IgD-negative memory B cell (primary cell): ENCODE data around the gene KRT14. TPM values are rescaled to one million over a fixed set of nuclear protein-coding genes. Genes with fewer than 3 reads are reported as not detected.

Experiments
- H3K27ac Mint-ChIP-seq, 3 donors: one replicate each; pipeline ENCODE4 v1.8.0; 2020 to 2022; ENCODE audit warnings: mild to moderate bottlenecking in 3 of 3, mixed read lengths in 3 of 3, moderate library complexity in 1 of 3
- H3K27me3 Mint-ChIP-seq: one replicate; pipeline ENCODE4 v1.8.0; 2021; ENCODE audit warnings: mixed read lengths
- H3K36me3 Mint-ChIP-seq: one replicate; pipeline ENCODE4 v1.8.0; 2020; ENCODE audit warnings: mild to moderate bottlenecking, mixed read lengths
- H3K4me1 Mint-ChIP-seq, 3 donors: one replicate each; pipeline ENCODE4 v1.8.0; 2020 to 2022; ENCODE audit warnings: mixed read lengths in 3 of 3, mild to moderate bottlenecking in 1 of 3
- H3K4me3 Mint-ChIP-seq, 4 donors: one replicate each; pipeline ENCODE4 v1.8.0; 2020 to 2022; ENCODE audit warnings: mild to moderate bottlenecking in 4 of 4, mixed read lengths in 4 of 4, moderate library complexity in 3 of 4
- H3K9me3 Mint-ChIP-seq, 3 donors: one replicate each; pipeline ENCODE4 v1.8.0; 2020 to 2021; ENCODE audit warnings: mixed read lengths in 3 of 3, mild to moderate bottlenecking in 1 of 3
- polyA plus RNA-seq: library from polyadenylated mRNA; unstranded; fragments of 300-500 nt; fragmentation: Illumina TruSeq; gene quantifications from one replicate; pipeline ENCODE4 v1.2.3, GENCODE V29; 2021

The KRT14 gene
- polyA plus RNA-seq, 1 donor from 2014 or later, result not detected

DNA sequence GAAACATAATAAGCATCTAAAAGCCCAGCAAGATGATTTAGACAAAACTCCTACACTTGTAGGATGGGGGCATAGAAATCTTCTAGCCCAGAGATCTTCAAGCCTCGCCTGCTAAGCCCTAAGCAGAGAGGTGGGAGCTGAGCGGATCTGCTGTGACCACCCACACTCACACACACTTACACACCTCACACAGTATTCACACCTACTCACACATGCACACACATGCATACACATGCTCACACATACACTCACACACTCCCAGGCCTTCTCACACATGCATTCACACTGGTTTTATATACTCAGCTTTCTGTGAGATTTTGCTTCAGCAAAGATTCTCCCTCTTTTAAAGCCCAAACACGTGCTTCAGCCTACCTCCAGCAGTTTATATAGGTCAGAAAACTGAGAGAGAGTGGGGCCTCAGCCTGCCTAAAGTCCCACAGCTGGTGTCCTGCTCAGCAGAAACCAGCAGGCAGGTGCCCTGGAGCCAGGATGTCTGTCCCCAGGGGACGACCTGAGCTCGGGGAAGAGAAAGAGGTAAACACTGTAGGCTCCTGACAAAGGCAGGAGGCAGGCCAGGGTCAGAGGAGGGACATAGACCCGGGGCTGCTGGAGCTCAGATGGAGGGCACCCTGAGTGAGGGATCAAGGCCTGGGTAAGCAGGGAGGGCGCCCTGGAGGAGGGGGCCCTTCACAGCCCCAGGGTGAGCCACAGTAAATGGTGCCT, 46.6 kb downstream of the KRT14 start:
- H3K27ac Mint-ChIP-seq, result no peak overlapping the region
- no peaks in the 10 kb centered on the region for H3K9me3 Mint-ChIP-seq
- H3K4me3 Mint-ChIP-seq, result no peak overlapping the region
- peaks cover 11% of the 10 kb centered on the region for H3K27me3 Mint-ChIP-seq
- H3K4me1 Mint-ChIP-seq, result no peaks in the 10 kb centered on the region
- H3K36me3 Mint-ChIP-seq, result no peaks in the 10 kb centered on the region

DNA sequence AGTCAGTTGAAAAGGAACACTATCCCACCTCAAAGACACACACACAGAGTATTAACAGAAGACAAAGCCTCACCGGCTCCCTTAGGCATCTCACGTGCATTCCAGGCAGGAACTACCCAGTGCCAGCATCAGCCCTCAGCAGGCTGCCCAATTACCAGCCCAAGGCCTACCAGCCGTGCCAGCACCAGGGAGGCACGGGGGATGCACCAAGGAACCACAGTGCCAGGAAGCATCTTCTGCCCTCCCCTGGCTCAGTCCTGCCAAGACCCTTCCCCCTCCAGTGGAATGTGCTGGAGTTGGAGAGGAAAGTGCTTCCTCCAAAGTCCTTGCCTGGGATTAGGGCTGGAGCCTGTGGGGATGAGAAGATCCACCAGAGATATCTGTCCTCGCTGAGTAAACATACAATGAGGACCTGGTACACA, 47.6 kb downstream of the KRT14 start:
- Mint-ChIP-seq H3K4me3 (no peak overlapping the region), H3K9me3 (no peaks in the 10 kb centered on the region), H3K27me3 (peaks cover 15% of the 10 kb centered on the region), H3K4me1 (no peaks in the 10 kb centered on the region), H3K27ac (peak overlapping the region in 1 of 3 donors; percentile 52), H3K36me3 (no peaks in the 10 kb centered on the region)

DNA sequence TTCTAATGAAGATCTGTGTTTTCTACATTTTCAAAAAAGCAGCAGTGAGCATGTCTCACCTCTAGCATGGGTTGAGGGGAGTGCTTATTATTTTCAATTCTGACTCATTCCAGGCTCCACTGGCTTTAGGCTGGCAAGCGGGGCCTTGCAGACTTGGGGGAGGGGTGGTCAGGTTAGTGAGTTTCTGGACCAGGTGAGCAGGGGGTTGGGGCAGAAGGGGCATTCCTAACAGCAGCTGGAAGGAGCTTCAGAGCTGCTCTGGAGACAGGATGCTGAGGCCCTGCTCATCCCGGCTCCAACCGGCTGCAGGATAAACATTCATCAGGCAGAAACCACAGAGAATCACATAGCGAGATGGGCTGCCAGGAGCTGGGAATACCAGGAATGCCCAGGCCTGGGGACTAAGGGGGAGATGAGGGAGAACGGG, 48.1 kb downstream of the KRT14 start:
- Mint-ChIP-seq H3K4me3 (no peak overlapping the region), H3K36me3 (no peaks in the 10 kb centered on the region), H3K27me3 (peaks cover 15% of the 10 kb centered on the region), H3K4me1 (no peaks in the 10 kb centered on the region), H3K9me3 (no peaks in the 10 kb centered on the region), H3K27ac (peak overlapping the region in 1 of 3 donors; percentile 52)

DNA sequence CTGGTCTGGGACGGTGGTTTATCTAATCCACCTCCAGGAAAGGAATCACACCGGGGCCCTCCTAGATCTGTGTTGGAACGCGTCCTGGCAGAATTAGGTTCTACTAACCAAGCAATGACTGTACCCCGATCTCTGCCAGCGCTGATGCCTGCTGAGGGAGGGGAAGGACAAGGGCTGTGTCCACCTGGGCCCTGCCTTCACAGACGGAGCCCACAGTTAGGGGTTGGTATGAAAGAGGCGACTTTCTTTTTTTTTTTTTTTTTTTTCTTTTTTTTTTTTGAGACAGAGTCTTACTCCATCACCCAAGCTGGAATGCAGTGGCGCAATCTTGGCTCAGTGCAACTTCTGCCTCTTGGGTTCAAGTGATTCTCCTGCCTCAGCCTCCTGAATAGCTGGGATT, 48.7 kb downstream of the KRT14 start:
- H3K27me3 Mint-ChIP-seq, result peaks cover 18% of the 10 kb centered on the region
- H3K4me3 Mint-ChIP-seq, result no peak overlapping the region
- no peaks in the 10 kb centered on the region for H3K4me1 Mint-ChIP-seq
- no peaks in the 10 kb centered on the region for H3K36me3 Mint-ChIP-seq
- H3K27ac Mint-ChIP-seq, result peak overlapping the region in 1 of 3 donors; percentile 14
- H3K9me3 Mint-ChIP-seq, result peaks cover 0 to under 1% (median 0%) of the 10 kb centered on the region in 3 donors

DNA sequence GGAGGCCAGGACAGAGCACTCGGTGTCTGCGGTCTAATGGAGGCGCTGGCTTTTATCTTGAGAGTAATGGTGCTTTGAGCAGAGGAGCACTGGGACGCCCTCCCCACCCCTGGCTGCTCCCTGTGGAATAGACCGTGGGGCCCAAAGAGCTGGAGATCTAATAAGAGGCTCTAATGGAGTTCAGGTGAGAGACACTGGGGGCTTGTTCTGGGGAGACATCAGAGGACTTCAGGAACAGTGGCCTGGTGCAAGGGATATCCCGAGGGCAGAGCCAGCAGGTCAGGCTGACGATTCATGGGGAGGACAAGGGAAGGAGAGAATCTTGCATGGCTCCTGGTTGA, 49.1 kb downstream of the KRT14 start:
- Mint-ChIP-seq H3K4me1 (no peaks in the 10 kb centered on the region), H3K9me3 (peaks cover 0 to 5% (median 0%) of the 10 kb centered on the region in 3 donors), H3K27me3 (peaks cover 19% of the 10 kb centered on the region), H3K36me3 (no peaks in the 10 kb centered on the region), H3K27ac (peak overlapping the region in 1 of 3 donors; percentile 14), H3K4me3 (no peak overlapping the region)

DNA sequence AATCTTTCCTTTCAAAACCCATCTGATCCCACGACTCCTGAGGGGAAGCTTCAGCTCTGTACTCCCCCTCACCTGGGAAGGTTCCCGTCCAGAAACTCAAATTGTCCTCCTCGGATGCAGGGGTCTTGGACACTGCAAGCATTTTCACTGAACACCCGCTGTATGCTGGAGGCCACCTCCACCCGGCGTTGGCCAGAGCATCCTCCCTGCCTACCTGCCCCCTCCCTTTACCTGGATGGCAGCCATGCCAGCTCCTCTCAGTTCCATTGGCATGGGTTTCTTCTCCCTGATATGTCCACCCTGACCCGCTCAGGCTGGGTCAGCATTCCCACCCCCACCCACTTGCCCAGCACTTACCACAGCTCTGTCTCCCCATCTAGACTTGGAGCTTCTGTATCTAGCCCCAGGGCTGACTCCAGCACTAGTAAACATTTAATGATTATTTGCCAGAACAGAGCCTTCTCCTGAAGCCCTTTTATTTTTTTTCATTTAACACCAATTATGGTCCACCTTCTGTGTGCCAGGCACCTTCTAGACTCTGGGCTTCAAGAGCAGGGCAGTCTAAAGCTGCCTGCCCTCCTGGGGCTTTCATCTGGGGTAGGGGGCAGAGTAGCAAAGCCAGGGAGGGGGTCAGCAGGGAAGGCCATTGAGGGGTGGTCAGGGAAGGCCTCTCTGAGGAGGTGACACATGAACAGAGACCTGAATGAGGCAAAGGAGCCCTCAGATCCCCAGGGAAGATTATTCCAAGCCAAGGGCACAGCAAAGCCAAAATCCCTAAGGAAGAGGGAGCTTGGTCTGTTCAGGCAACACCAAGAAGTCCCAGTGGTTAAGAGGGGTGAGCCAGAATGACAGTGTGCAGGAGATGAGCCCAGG, 49.7 kb downstream of the KRT14 start:
- Mint-ChIP-seq H3K27me3 (peaks cover 25% of the 10 kb centered on the region), H3K9me3 (peaks cover 0 to 5% (median 0%) of the 10 kb centered on the region in 3 donors), H3K4me3 (no peak overlapping the region), H3K36me3 (no peaks in the 10 kb centered on the region), H3K27ac (no peak overlapping the region), H3K4me1 (no peaks in the 10 kb centered on the region)

DNA sequence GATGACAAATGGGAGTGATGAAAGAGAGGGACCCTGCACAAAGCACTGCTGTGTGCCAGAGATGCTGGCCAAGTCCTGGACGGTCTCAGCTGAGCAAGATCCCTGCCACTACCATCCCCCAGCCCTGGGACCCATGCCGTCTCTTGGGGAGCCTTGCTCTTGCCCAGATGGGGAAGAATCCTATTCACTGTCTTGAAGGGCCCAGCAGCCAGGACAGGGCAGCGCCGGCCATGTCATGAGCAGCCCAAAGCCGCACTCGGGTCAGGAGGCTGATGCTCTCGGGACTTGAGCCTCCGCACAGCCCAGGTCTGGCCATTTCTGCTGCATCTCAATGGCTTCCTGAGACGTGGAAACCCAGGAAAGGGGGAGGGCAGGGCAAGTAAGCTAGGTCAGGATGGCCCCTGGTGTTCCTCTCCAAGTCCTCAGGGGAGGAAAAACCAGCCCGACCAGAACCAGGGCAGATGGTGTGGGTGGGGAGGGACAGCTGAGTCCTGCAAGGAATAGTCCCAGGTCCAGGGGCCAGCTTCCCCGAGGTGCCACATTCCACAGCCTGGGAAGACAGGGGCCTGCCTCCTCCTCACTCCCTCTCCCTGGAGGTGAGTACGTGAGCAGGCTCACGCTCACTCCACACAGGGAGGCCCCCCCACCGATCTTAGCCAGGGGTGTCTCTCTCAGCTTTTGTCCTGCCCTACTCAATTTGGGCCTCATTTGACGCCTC, 50.8 kb downstream of the KRT14 start:
- no peaks in the 10 kb centered on the region for H3K36me3 Mint-ChIP-seq
- peaks cover 32% of the 10 kb centered on the region for H3K27me3 Mint-ChIP-seq
- H3K4me1 Mint-ChIP-seq, result no peaks in the 10 kb centered on the region
- peak overlapping the region in 1 of 4 donors; percentile 14 for H3K4me3 Mint-ChIP-seq
- peaks cover 0 to 5% (median 0%) of the 10 kb centered on the region in 3 donors for H3K9me3 Mint-ChIP-seq
- H3K27ac Mint-ChIP-seq, result no peak overlapping the region

DNA sequence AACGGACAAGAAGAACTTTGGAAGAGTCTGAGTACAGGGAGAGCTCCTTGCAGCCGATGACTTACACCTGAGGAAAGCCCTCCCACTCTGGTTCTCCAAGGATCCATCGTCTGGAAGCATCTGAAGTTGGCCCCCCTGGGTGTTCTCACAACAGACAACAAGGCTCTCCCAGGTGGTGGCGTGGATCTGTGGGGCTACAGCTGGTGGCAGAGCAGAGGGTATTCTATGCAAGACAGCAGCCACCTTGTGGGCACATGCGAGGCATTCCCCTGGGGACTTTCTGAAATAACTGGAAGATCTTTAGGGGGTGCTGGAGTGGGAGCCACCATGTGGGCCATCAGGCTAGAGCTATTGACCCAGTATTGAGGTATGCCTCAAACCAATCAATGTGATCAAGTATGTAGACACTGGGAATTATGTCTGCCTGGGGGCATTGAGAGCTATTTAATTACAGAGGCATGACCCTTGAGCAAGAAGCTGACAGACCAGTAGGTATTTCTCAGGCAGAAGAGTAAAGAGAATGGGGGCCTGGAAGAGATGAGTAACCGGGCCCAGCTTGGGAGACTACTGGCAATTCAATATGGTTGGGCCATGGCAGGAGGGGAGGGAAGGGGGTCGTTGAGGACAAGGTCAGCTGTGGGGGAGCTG, 51.7 kb downstream of the KRT14 start:
- Mint-ChIP-seq H3K9me3 (peaks cover 0 to 5% (median 0%) of the 10 kb centered on the region in 3 donors), H3K4me3 (no peak overlapping the region), H3K4me1 (no peaks in the 10 kb centered on the region), H3K27ac (no peak overlapping the region), H3K36me3 (no peaks in the 10 kb centered on the region), H3K27me3 (peaks cover 33% of the 10 kb centered on the region)

DNA sequence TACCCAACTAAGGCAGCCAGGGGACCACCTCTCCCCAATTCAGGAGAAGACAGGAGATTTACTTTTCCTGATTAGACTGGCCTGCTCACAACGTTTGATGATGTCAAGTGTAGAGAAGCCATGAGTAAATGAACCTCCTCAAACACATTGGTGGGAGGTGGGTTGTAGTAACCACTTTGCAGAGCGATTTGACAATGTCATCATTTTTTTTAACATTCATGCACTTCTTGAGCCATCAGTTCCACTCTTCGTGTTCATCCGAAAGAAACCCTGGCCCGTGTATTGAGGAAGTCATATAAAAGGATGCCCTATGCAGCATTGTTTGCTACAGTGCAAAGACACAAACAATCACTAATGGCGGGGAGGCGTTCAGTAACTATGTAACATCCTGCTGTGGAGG, 53.1 kb downstream of the KRT14 start:
- Mint-ChIP-seq H3K4me1 (peaks cover 0 to 2% (median 1%) of the 10 kb centered on the region in 3 donors), H3K4me3 (no peak overlapping the region), H3K9me3 (peaks cover 0 to 5% (median 0%) of the 10 kb centered on the region in 3 donors), H3K27me3 (peaks cover 47% of the 10 kb centered on the region), H3K36me3 (no peaks in the 10 kb centered on the region), H3K27ac (no peak overlapping the region)

DNA sequence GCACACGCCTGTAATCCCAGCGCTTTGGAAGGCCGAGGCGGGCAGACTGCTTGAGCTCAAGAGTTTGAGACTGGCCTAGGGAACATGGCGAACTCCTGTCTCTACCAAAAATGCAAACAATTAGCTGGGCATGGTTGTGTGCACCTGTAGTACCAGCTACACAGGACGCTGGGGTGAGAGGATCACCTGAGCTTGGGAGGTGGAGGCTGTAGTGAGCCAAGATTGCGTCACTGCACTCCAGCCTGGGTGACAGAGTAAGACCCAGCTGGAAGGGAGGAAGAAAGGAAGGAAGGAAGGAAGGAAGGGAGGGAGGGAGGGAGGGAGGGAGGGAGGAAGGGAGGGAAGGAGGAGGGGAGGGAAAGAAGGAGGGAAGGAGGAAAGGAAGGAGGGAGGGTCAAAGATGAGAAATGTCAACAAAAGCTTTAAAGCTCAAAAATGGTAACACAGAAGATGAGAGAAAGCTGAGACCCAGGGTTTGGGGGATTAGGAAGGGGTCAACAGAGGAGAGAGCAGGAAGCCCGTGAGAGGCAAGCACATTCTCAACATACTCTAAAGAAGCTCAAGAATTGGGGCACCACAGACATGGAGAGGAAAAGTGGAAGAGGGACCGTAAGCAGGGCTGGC, 53.6 kb downstream of the KRT14 start:
- Mint-ChIP-seq H3K4me3 (peak overlapping the region in 1 of 4 donors; percentile 51), H3K4me1 (peaks cover 0 to 3% (median 2%) of the 10 kb centered on the region in 3 donors), H3K27me3 (peaks cover 47% of the 10 kb centered on the region), H3K36me3 (no peaks in the 10 kb centered on the region), H3K27ac (no peak overlapping the region), H3K9me3 (peaks cover 0 to 5% (median 0%) of the 10 kb centered on the region in 3 donors)

Other genes with a start within 250 kb of the KRT14 start
- gene KRT33A, start 236.1 kb downstream of the KRT14 start, polyA plus RNA-seq, result not detected
- gene KRT33B, start 217.1 kb downstream of the KRT14 start, polyA plus RNA-seq, result not detected
- not detected for gene KRT34, start 204.6 kb downstream of the KRT14 start, polyA plus RNA-seq
- not detected for gene KRT31, start 189.3 kb downstream of the KRT14 start, polyA plus RNA-seq
- gene KRT37, start 162.3 kb downstream of the KRT14 start, polyA plus RNA-seq, result not detected
- not detected for gene KRT38, start 145.9 kb downstream of the KRT14 start, polyA plus RNA-seq
- not detected for gene KRT32, start 119.5 kb downstream of the KRT14 start, polyA plus RNA-seq
- not detected for gene KRT35, start 105.7 kb downstream of the KRT14 start, polyA plus RNA-seq
- gene KRT36, start 97.0 kb downstream of the KRT14 start, polyA plus RNA-seq, result not detected
- gene KRT13, start 81.3 kb downstream of the KRT14 start, polyA plus RNA-seq, result not detected
- gene KRT15, start 68.0 kb downstream of the KRT14 start, polyA plus RNA-seq, result not detected
- gene KRT19, start 58.6 kb downstream of the KRT14 start, polyA plus RNA-seq, result not detected
- gene KRT9, start 14.8 kb downstream of the KRT14 start, polyA plus RNA-seq, result not detected
- not detected for gene KRT16, start 25.9 kb upstream of the KRT14 start, polyA plus RNA-seq
- gene KRT17, start 37.7 kb upstream of the KRT14 start, polyA plus RNA-seq, result not detected
- gene EIF1, start 102.0 kb upstream of the KRT14 start, polyA plus RNA-seq, result 1,505 TPM
- gene GAST, start 125.4 kb upstream of the KRT14 start, polyA plus RNA-seq, result not detected
- gene HAP1, start 147.7 kb upstream of the KRT14 start, polyA plus RNA-seq, result not detected
- gene JUP, start 199.8 kb upstream of the KRT14 start, polyA plus RNA-seq, result 72.0 TPM
- gene P3H4, start 225.1 kb upstream of the KRT14 start, polyA plus RNA-seq, result 1.5 TPM
- gene FKBP10, start 226.1 kb upstream of the KRT14 start, polyA plus RNA-seq, result not detected
- gene NT5C3B, start 249.3 kb upstream of the KRT14 start, polyA plus RNA-seq, result 50.1 TPM